Activated T-cell treated with anti-CD3 and anti-CD28 coated beads for 4 hours (primary cell): Measurements from ENCODE around the gene MGARP.
"Not testable (repeated sequence)": the region's sequence is repeated elsewhere in the genome, so short reads cannot be mapped to it uniquely, and the experiment has no call there.

Experiments
- DNase-seq: peaks from one replicate; pipeline ENCODE4 v3.0.0-alpha.2; 2020

Gene MGARP

DNA sequence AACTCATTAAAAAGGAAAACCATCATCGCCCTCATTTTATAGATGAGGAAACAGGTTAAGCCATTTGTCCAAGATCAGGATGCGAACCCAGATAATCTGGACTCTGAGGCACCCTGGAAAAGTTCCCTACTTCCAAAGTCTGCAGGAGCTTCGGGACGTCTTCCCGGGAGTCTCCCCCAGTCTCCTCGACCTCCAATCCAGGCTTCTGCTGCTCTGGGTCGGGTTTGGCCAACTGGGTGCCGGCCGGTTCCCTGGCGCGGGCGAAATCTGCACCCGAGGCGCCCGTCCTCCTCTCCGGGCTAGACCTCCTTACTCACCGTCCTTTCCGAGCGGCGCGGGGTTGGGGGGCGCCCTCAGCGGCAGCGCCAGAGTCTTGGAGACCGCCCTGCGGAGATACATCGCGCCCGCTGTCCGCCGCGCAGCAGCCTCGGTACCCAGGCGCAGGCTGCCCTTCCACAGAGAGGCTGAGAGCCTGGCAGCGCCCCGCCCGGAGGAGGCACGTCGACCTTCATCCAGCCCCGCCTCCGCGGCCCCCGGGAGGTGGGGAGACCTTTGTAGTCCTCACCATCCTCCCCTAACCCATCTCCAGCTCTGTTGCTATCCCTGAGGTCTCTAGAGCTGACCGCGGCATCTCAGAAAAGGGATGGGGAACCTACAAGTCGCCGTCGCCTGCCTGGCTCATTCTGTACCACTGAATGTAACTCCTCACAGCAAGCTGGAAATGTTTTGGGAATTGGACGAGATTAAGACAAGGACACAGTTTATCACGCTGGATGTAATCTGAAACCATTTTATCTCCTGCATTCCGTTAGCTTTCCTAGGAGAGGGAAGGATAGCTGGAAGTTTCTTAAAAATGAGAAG, at the start of gene MGARP:
Gene MGARP (minus strand): TSS at position 466 of the 861 bp plus-strand sequence. CDS start 67 bp downstream, at position 399.
- peak; percentile 5 for DNase-seq

DNA sequence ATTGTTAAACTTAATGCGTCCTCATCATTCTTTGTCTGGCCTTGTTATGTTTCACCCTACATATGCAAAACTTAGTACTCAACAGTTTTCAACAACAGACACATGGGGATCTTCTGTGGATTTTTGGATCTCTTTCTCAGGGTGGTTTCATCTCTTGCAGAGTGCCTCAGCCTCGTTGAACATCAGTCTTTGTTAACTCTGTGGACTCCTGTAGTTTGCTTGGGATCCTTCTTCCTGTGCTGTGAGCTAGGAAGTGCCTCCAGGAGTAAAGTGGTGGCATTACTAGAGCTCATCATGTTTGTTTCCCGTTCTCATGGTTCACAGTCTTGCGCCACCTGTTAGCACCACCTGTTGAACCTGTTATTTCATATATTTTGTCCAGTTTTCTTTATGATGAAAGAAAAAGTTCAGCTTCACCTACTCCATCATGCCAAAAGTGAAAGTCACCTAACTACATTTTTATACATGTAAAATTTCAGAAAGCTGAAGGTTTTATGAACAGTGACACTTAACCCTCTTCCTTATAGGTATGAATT, 49.7 kb upstream of the MGARP start:
- DNase-seq: no peak

DNA sequence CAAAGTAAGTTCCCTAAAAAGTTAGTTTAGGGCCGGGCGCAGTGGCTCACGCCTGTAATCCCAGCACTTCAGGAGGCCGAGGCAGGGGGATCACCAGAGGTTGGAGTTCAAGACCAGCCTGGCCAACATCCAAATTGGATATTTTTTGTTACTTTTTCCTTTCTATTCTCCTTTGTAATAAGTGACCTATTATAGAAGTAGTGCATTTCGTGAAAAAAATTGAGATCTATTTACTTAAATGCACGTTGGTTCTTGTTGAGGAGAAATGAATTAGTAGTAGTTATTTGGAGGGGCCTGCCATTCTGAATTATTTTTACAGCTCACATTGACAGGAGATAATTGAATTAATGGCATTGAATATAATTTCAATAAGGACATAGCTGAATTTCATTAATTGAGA, 44.6 kb upstream of the MGARP start:
- DNase-seq: no peak

DNA sequence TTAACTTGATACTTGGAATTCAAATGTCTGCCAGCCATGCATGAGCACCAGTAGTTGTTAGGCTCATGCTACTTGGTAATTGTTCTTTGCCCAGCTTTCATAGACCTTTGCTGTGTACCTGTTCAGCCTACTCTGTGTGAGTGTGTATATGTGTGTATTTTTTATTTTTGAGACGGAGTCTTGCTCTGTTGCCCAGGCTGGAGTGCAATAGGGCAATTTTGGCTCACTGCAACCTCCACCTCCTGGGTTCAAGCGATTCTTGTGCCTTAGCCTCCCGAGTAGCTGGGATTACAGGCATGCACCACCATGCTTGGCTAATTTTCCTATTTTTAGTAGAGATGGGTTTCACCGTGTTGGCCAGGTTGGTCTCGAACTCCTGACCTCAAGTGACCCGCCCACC, 42.5 kb upstream of the MGARP start:
- not testable (repeated sequence) for DNase-seq

DNA sequence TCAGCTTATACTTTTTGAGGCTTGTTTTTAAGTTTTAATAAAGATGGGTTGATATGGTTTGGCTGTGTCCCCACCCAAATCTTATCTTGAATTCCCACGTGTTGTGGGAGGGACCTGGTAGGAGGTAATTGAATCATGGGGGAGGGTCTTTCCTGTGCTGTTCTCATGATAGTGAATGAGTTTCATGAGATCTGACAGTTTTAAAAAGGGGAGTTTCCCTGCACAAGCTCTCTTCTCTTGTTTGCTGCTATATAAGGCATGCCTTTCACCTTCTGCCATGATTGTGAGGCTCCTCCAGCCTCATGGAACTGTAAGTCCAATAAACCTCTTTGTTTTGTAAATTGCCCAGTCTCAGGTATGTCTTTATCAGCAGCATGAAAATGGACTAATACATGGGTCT, 42.0 kb upstream of the MGARP start:
- not testable (repeated sequence) for DNase-seq

DNA sequence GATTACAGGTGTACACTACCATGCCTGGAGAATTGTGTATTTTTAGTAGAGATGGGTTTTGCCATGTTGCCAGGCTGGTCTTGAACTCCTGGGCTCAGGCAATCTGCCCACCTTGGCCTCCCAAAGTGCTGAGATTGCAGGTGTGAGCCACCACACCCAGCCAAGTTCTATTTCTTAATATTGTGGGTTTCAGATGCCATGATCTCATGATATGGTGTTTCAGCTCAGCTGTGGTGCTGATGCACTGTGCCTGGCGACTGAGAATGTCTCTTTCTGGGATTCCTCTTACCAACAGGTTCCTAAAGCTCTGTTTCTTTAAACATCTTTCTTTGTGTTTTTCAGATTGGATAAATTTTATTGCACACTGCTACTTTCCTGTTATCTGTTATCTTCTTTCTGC, 39.5 kb upstream of the MGARP start:
- DNase-seq: no peak

DNA sequence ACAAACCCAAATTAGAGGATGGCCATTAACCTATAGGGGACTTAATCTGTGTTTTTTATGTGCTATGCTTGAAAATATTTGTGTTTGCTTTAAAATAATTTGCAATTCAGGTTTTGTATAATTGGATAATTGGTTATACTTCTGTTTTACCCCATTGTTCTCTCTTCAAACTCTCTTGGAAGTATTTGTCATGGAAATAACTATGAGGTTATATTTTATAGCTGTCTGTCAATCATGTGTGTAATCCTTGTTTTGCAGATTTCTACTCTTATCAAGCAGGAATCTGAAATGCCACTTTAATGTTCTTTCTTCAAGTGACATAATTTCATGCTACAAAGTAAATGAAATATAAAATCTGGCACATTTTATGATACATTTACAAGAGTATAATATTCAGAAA, 37.6 kb upstream of the MGARP start:
- no peak for DNase-seq

DNA sequence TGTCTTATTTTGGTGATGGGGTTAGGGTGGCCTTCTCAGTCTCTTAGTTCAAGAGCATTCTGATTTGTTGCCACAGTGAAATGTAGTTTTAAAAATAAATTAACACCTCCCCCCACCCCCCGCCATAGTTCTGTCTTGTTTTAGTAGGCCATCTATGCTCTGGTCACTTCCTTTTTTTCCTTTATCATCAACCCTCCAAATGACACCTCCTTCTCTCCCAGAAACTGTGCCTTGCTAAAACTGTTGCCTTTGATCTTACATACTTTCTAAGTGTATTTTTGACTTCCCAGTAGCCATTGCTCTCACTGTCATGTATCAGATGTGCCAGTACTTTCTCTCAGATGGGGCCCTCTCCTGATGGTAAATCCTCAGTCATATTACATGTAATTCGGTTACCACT, 36.7 kb upstream of the MGARP start:
- no peak for DNase-seq

DNA sequence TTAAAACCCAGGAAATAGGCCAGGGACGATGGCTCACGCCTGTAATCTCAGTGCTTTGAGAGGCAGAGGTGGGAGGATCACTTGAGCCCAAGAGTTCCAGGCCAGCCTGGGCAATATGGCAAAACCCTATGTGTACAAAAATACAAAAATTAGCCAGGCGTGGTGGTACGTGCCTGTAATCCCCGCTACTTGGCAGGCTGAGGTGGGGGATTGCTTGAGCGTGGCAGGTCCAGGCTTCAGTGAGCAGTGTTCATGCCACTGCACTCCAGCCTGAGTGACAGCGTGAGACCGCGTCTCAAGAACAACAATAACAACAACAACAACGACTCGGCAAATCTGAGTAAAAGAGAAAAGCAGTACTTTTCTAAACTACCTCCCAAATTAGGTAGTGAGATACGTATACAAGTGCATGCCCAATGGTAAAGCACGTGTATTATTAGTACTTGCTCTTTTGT, 35.2 kb upstream of the MGARP start:
- DNase-seq: no peak

DNA sequence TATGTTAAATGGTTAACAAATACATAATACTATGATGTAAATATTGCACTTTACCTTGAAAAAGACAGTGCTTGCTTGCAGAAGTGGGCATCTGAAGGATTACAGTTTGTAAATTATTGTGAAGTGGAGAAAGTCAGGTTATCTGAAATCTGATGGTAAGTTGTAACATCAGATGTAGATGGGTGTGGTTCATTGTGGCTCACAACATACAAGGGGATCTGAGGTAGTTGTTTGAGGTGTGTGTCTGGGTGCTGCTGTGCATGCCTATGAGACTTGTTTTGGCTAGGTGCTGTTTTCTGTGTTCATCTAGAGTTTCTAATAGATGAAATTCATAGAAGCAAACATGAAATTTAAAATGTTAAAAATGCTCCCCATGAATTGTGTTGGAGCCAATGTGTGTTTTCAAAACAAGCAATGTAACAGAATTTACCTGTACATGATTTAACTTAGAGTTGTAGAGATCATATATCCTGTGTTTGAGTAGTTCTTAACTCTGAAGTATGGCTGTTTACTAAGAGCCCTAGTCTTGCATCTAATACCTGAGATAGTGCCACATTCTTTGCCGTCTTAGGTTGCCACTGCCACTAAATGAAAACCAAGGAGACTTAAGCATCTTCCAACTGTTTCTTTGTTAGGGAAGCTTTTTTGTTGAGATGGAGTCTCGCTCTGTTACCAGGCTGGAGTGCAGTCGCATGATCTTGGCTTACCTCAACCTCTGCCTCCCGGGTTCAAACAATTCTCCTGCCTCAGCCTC, 34.2 kb upstream of the MGARP start:
- no peak for DNase-seq

DNA sequence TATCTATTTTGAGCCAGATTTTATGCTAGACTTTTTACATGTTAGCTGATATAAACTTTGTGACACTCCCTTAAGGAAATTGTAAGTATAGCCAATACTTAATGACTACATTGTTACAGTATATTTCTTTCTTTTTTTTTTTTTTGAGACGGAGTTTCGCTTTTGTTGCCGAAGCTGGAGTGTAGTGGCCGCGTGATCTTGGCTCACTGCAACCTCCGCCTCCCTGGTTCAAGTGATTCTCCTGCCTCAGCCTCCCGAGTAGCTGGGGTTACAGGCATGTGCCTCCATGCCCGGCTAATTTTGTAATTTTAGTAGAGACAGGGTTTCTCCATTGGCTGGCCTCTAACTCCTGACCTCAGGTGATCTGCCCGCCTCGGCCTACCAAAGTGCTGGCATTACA, 33.4 kb upstream of the MGARP start:
- not testable (repeated sequence) for DNase-seq

DNA sequence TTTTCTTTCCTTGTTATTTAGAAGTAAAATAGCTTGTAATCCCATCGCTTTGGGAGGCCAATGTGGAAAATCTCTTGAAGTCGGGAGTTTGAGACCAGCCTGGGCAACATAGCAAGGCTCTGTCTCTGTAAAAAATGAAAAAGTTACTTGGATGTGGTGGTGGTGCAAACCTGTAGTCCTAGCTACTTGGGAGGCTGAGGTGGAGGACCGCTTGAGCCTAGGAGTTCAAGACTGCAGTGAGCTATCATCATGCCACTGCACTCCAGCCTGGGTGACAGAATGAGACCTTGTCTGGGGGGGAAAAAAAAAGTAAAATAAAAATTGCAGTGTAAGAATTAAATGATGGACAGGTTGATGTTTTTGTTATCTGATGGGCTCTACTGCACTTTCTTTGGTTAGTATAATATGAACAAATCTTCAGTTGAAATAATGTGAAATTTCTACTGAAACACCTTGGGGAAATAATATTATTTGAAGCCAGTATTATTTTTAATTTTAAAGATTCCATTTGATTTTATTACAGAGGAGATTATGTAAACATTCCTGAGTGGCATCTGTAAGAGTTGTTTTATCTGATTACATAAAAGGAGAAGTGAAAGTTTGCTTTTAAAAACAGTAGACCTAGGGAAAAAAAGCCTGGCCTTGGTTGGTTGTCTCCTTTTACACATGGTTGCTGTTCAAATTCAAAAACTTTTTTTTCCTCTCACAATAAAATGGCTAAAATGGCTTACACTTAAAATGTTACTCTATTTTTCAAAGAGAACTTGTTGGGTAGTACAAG, 32.7 kb upstream of the MGARP start:
- DNase-seq: no peak

DNA sequence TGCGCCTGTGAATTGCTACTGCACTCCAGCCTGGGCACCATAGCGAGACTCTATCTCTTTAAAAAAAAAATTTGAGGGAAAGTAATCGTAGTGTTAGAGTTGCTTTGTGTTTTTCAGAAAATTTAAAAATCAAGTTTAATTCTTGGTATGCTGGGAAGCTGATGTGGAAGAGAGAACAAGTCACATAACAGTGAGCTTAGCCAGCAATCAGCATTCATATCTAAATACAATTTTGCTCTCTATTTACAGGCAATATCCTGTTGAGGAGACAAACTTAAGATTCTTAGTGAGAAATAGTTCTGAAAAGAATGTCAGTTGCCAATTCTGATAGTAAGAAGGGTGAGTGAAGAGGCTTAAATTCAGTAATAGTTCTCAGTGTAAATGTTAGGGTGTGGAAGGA, 31.9 kb upstream of the MGARP start:
- DNase-seq: no peak

DNA sequence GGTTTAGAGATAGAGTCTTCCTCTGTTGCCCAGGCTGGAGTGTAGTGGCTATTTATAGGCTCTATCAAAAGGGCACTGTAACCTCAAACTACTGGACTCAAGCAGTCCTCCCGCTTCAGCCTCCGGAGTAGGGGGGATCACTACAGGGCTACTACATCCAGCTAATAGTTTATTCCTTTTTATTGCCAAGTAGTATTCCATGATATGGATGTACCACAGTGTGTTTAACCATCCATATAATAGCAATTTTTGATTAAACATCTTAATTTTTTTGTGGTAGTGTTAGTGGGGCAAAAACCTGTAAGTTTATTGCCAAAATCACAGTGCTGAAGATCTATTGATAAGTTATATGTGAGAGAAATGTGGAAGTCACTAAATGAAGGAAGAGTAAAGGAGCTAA, 24.9 kb upstream of the MGARP start:
- no peak for DNase-seq

DNA sequence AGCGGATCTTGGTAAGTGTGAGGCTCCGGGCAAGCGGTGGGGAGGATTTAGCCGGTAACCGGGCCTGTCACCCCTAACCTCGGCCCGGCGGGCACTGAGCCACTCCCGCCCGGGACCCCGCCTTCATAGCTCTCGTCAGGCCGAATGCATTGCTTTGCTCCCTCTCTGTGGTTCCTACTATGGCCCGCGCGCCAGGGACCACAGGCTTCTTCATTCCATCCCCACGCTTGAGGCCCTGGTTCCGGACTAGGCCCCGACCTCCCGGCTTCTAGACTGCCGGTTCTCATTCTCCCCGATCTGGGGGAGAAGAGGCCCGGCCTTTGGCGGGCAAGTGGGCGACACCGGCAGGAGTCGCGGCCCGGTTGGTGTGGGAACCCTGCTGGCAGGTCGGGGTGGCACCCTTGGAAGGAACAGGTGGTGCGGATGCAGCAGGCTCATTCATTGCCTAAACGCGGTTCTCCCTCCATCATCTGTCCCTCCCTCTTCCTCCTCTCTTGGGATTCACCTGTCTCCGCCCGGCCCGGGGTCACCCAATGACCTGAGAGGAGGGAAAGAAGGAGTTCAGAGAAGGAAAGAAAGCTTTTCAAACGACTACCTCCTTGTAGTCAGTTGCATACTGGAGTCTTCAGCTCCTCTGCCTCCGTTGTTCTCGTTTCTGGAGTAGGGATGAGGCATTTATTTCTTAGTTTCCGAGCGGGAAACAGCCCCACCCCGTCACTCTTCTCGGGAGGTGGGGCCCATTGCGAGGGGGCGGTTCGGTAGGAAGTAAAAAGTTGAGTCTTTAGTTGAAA, 22.0 kb upstream of the MGARP start, which contains the start of gene NDUFC1:
Gene NDUFC1 (minus strand): TSS at position 657 of the 791 bp plus-strand sequence. CDS start 6,679 bp downstream, outside the sequence.
- DNase-seq: peak; percentile 45

DNA sequence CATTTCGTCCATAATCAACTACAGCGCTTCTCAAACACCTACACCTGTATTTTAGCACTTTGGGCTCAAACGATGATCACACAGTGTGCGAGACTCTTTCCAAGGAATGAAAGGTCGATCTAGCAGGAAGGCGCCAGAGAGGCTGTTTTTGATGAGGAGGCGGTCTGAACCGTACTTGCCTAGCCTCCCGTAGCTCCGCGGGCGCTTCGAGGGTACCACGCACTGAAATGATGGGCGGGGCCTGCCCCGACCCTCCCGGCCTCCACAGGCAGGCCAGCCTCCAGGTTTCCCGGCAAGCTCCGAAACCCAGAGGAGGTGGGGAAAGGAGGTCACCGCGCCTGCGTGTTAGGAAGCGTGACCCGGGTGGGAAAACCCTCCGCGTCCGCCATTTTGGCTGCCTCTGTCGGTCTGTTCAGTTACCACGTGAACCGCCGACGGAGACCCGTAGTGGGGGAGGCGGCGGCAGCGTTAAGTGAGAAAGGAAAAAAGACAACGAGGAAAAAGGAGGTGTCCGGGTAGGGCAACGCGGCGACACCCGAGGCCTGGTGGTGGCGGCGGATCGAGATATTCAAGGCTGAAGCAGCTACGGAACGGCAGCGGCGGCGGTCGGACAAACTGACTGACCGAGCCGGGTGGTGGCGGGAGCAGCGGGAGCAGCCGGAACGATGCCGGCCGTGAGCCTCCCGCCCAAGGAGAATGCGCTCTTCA, 21.2 kb upstream of the MGARP start, which contains the start of gene NAA15:
Gene NAA15 (plus strand): TSS at position 393 of the 708 bp plus-strand sequence. CDS start 273 bp downstream, at position 666.
- DNase-seq: peak; percentile 95

DNA sequence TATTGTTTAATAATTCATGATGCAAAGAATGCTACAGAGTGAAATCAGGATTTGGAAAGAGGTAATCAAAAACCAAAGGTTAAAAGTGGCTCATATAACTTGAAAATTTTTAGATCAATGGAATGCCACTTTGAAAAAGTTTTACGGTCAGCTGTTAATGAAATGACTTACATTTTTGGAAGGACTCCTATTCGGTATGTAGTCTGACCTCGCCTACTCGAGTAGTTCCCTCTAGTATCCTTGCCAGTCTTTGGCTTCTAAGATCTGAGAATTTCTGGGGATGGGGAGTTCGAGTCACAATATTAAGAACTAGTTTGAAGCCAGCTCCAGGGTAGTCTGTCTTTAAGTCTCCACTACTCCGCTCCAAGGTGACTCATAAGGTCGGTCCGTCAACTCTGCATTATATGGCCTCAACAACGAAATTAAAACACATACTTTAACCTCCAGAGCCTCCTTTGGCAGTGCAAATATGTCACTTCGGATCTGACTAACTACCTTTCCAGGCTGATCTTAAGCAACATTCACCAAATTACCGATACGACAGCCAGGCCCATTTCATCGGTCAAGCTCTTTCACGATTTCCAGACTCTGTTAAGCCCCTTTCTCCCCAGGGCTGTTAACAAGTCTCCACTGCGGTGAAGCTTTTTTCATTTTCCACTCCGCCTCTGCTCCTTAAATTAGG, 20.5 kb upstream of the MGARP start:
- DNase-seq: no peak

DNA sequence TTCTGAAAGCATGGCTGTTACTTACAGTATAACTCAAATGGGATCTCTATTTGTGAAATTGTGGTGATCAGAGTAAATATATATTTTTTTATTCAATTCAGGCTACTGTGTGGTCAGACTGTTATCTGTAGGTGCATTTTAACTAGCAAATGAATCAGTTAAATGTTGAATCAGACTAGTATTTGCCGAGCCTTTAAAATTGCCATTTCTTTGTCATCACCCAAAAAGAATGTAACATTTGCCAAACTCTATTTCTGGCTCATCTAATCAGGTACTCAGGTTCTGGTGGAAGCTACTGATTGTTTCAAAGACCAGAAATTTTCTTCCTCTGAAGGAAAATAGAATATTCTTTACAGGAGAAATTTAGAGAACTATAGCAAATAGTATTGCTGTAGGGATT, 19.5 kb upstream of the MGARP start:
- DNase-seq: no peak

DNA sequence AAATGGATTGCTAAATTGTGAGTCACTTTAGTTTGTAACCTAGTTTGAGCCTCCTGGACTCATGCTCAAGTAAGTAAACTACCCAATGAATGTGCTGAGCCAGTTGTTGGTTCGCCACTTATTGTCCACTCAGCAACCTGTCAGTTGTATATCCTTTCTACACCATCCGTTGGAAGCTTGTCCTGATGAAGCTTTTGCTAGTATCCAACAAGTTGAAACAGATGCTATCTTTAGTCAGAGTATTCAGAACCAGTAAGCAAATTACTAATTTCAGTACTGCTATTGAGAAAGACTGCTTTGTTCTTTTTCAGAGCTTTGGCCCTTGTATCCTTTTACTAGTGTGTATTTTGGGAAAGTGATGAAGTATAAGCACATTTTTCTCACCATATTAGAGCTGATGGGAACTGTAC, 17.0 kb upstream of the MGARP start:
- DNase-seq: no peak

DNA sequence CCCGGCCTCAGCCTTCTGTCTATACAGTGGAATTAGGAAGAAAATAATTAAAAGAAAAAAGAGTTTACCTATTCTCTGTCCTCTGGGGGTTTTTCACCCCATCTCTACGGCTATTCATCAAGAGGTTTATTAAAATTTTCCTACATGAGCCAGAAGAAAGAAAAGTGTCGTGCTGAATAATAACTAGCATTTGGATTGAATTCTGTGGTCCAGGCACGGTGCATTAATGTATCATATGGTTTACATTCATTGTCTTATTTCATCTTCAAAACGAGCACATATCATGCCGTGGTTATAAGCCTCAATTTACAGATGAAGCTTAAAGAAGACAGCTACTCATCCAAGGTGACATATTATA, 15.9 kb upstream of the MGARP start:
- DNase-seq: no peak
